Suppressor macrophage treated with lipopolysaccharide for 4 hours (primary cell): ENCODE results near the gene DHRS1.
A peak's percentile ranks its signal among the peaks of the same experiment; 100 is the strongest.

ENCODE experiments used
- DNase-seq: peaks from one replicate; pipeline ENCODE4 v3.0.0-alpha.2; 2020

DHRS1 gene

DNA sequence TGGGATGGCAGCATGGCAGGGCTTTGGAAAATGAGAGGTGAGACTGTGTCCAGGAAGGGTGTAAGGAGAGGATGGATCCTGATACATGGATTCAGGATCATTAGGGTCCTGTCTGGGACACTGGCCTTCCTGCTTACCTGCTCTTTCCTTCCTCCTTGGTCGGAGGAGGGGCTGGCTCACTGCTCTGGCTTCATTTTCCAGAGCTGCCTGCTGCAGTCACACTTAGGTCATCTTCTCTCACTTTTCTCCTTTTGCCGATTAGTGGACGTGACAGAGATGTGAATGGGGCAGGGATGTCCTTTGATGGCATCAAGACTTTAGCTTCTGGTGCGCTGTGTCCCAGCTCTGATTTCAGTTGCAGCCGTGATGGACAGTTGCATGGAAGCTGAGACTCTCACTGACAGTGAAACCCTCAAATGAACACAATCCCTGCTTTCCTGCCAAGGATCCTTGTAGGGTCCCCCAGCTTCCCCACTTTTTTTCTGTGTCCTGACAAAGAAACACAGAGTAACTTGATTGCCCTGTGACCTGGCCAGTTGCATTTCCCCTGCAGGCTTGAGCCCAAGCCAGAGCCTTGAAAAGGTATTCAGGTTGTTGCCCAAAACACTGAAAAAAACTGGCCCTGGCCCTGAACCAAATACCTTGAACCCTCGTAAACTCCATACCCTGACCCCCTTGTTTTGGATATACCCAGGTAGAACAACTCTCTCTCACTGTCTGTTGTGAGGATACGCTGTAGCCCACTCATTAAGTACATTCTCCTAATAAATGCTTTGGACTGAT is 9.0 kb upstream of the DHRS1 start:
- no peak for DNase-seq

DNA sequence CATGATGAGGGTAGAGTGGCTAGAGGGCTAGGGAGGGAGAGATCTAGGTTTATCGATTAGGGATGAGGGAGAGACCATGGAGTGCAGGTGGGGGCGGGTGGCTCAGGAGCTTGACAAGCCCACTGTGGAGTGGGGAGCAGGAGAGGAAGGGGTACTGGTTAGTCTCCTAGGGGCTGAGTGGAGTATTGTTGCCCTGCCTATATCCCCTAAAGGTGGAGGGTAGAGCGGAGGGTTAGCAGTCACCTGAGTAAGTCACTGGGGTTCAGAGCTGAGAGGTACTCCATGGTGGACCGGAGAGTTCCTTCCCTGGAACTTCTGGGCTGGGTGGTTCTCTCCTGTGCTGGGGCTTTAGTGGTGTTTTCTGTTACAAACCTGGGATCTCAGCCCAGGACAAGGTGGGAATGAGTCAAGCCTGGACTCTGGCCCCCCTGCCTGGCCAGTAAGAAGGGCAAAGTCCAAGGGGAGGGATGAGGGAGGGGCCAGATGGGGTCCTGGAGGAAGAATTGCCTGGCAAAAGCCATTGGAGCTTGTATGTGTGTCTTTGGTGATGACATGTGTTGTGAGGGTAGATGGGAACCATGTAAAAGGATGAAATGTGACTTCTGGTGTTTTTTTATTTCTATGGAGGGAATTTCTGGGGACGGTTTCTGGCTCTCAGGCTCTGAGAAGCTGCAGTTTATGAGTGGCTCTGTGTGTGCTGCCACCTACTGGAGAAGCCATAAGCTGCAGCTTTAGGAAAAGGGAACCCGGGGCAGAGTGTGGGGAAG is 8.2 kb upstream of the DHRS1 start, which contains the start of gene CIDEB:
Gene CIDEB, minus strand, starts transcription at position 403 of the 767 bp plus-strand sequence. Its CDS starts 119 bp downstream, at position 284.
- peak; percentile 86 for DNase-seq

DNA sequence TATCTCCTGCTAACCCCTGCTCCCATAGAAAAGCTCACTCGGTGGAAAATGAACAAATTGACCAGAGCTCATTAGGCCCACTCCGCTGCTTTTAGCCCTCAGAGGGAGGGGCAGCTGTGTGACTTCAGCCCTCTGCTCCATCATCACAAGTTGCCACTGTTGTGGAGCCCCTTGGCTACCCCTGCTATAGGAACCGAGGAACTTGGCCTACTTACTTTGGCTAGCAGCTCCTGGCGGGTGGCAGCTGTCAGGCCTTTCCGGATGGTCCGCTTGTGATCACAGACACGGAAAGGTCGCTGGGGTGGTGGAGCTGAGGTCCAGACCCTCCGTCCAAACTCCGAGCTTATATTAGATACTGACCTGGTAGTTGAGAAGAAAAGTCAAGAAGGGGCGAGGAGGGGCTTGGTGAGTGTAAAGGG is 7.6 kb upstream of the DHRS1 start:
- no peak for DNase-seq

DNA sequence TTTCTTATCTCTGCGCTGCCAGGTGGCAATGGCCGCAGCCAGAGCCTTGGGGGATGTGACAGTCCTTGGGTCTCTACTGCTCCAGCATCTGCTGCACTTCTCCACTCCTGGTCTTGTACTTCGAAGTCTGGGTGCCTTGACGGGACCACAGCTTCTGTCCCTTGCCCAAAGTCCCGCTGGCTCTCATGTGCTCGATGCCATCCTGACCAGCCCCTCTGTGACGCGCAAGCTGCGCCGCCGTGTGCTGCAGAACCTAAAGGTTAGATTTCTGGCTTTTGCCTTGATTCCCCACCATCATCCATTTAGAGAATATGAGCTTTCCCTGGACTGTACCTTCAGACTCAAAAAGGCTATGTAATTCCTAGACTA is 4.4 kb upstream of the DHRS1 start:
- DNase-seq: no peak

DNA sequence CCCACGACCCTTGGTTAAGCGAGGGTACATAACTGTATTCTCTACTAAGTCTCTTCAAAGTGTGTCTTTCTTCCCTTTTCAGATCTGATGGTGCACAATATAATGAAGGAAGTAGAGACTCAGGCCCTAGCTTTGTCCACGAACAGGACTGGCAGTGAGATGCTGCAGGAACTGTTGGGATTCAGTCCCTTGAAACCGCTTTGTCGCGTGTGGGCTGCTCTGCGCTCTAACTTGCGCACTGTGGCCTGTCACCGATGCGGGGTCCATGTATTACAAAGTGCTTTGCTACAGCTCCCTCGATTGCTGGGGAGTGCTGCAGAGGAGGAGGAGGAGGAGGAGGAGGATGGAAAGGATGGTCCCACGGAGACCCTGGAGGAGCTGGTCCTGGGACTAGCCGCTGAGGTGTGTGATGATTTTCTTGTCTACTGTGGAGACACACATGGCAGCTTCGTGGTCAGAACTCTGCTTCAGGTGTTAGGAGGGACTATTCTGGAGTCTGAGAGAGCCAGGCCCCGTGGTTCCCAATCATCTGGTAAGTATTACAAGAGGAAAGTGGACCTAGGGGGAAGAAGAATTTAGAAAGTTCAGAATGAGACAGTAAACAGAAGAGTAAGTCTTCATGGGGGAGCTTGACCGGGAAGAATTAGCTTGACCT is 873 bp upstream of the DHRS1 start:
- DNase-seq: no peak

DNA sequence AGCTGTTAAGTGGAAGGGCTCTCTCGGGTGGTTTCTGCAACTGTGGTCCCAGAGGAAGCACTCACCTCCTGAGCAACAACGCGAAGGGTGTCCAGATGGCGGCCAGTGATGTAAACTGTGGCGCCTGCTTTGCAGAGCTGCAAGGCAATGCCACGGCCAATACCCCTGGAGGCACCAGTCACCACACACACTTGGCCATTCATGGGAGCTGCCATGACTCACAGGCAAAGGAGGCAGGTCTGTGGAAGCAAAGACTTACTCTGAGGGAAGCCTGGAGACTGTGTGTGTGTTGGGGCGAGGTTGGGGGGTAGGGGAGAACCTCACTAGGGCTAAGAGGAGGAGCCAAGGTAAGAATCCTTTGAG is 707 bp downstream of the DHRS1 start:
- peak; percentile 41 for DNase-seq

DNA sequence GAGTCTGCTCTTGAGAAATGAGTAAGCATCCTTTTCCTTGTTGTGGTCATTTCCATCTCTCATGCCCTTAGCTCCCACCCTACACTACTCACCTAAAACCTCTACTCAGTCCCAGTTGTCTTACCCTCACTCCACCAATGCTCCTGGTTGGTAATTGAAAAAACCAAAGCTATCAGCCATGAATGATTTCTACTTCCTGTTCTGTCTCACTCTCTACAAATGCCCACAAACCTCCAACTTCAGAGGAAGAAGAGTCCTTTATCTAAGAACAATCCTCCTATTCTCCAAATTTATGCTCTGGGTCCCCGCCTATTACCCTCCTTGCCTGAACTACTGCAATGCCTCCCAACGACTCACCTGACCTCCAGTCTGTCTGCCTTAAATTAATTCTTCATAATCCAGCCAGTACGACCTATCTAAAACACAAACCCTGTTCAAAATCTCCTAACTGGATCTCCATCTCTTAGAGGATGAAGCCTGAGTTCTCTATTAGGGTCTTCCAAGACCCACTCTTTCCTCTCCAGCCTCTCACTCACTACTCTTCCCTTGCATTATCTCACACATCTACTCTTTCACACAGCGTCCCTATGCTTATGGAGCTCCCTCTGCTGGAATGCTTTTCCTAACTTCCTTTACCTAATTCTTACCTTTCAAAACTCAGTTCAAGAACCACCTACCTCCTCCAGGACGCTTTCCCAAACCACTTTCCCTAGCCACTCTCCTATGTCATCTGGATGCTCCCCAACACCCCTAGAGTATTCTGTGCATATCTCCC is 2.2 kb downstream of the DHRS1 start:
- DNase-seq: peak; percentile 27

DNA sequence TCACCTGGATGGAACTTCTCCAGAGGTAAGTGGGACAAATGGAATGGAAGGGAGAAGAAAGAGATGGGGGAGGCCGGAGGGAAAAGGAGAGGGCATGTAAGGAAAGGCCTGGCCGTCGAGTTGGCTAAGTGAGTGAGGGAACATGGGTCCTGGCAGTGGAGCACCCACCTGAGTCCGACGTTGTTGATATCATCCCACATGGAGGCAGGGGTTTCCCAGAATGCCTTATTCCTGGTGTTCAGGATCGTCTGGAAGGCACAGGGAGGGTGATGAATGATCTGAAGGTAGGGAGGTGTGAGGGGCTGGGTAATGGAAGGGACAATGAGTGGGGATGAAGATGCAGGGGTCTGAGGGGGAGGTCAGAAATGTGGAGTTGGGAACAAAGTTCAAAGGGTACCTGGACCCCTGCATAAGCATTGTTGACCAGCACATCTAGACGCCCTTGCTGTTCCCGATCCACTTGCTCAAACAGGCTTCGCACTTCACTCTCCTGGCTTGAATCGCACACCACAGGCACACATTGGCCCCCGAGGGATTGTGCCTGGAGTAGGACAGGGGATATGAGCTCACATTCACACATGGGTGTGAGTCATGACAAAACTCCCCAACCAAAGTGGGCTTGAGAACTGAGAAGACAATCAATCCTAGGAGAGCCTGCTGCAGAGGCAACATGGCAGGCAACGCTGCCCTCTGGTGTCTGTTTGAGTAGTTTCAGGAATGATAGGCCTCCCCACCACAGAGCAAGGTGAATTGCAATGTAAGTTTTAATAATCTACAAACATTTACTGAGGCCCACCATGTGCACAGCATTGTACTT is 3.0 kb downstream of the DHRS1 start:
- peak; percentile 93 for DNase-seq

DNA sequence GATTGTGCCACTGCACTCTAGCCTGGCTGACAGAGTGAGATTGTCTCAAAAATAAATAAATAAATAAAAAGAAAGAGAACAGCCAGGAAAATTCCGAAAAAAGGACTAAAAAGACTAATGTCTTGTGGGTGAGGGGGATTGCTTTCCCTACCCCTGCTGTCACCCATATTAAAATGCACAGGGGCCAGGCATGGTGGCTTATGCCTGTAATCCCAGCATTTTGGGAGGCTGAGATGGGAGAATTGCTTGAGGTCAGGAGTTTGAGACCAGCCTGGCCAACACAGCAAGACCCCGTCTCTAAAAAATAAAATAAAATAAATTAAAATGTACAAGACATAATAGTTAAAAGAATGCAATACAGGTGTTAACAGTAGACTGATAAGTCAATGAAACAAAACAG is 6.1 kb downstream of the DHRS1 start:
- DNase-seq: no peak

DNA sequence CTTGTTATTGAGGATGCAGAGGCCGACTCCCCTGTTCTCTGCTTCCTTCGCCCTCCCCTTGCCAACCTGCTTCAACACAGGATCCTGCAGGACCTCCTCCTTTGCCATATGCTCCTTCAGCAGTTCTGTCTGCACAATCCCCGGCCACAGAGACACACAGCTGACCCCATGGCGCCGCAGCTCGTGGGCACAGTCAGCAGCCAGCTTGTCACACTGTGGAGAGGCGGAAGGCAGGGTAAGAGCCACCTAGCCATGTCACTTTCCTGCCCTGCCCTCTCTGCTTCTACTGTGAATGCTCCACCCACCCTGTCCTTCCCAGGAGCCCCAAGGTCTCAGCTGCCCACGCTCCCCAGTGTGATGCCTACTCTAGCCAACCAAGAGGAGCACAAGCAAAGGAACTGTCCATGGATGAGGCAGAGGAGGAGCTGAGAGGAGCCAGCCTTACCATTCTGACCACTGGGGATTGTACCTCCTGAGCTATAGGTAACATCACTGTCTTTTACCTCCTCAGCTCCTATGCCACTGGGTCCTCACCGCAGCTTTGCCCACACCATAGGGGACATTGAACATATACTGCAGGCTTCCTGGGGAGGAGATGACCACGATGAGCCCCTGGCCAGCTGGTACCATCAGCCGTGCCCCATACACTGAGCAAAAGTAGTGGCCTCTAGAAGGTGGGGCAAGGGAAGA is 7.3 kb downstream of the DHRS1 start:
- DNase-seq: no peak

DNA sequence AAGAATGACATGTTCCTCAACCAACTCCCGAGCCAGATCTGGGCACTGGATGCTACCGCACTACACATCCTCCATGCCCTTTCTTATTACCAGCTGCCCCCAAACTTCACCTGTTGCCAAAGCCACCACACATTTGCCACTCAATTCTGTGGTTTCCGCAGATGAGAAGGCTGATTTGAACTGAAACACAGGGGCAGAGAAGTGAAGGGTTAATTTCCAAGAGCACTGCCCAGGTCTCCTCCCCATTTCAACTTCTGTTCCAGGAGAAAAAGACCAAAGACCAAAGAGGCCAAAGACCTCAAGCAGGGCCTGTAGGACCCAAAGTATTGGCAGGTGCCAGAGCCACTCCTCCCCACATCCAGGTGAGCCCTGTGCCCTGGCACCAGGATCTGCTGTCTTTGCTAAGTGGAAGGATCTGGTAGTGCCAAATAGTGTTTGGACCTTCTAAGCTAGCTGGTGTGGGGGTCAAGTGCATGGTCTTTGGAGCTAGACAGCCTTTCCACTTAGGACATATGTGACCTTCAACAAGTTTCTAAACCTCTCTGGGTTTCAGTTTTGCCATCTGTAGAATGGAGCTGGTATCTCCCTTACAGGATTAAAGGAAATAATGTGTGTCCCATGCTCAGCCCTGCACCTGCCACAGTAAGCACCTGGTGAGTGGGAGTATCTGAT is 8.0 kb downstream of the DHRS1 start:
- DNase-seq: no peak

DNA sequence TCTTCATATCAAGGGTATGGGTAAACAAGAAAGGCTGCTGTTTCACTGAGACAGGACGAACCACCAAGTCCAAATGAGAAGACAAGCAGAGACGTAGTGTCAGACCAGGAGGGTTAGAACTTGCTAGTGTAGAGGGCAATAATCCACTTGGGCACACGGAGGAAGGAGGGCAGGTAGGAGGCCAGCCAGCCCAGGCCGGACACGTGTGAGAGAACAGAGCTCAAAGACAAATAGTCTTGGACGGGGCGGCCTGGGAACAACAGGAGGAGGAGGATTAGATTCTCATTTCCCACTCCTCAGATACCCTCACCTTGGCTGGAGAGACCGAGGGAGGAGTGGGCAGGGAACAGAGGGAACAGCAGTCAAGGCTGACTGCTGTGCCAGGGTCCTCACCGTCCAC is 8.8 kb downstream of the DHRS1 start:
- no peak for DNase-seq

DNA sequence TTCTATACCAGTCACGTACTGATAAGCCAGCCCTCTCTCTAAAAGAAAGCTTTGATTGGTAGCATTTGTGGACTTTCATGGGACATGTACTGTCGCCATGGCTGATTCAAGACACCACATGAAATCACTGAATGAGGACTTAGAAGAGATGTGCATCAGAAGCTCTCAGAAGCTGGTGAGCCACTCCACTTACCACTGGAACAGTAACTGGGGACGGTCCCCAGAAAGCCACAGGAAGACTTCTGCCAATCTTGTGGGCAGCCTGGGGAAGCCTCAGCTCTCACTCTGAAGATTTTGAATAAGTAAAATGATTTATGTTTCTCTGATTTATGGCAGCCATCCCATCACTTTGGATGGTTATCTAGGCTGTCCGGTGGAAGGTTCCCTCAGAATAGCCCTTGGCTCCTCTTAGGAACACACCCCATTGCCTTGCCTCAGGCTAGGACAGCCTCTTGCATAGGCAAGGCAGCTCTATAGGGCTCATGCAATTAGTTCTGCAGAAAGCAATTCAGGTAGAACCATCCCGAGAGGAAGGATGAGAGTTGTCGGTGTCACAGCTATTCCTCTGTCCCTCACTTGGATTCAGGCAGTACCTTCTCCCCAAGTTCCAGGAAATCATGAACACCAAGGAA is 9.8 kb downstream of the DHRS1 start:
- DNase-seq: no peak

DNA sequence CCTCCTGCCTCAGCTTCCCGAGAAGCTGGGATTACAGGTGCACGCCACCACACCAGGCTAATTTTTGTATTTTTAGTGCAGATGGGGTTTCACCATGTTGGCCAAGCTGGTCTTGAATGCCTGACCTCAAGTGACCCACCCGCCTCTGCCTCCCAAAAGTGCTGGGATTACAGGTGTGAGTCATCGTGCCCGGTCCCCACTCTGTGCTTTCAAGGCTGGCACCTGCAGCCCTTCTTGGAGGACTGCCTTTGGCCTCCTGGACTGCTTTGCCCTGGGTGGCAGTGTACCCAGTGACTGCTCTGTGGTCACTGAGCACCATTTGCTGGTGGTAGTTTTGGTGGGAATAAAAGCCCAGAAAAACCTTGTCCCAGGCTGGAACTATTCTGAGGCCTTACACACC is 12.6 kb downstream of the DHRS1 start:
- no peak for DNase-seq

DNA sequence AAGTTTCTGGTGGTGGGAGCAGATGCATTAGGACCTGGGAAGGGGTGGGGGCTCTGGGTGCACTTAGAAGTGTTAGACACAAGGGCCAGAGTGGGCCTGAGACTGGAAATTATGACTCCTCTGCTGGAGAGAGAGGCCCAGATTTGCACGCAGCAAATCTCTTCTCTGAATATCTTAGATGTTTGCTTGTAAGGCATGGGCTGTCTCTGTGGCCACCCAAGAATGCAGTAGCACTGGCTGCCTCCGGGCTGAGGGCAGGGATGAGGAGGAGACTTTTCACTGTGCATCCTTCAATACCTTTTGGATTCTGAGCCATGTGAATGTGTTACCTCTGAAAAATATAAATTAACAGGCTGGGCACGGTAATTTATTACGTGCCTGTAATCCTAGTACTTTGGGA is 14.2 kb downstream of the DHRS1 start:
- no peak for DNase-seq

DNA sequence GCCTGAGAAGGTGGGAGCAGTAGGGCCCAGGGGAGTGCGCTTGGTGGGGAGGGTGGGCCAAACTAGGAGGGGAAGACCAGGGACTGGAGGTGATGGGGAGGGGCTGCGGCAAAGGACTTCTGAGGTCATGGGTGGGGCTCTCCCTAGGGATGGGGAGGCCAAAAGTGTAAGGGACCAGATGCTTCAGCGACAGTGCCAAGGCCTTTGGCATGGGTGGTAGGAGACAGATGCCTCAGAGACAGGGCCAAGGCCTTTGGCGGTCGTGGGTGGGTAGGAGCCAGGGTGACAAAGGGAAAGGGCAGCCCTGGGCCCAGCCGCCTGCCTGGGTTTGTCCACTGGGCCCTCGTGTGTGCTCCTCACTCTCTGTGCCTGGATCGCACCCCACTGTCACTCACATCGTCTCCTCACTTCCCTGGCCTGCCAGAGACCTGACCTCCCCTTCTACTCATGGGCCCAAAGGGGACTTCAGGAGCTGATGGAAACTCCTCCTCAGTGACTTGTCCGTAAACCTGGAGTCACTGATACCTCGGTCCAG is 15.0 kb downstream of the DHRS1 start:
- DNase-seq: no peak

DNA sequence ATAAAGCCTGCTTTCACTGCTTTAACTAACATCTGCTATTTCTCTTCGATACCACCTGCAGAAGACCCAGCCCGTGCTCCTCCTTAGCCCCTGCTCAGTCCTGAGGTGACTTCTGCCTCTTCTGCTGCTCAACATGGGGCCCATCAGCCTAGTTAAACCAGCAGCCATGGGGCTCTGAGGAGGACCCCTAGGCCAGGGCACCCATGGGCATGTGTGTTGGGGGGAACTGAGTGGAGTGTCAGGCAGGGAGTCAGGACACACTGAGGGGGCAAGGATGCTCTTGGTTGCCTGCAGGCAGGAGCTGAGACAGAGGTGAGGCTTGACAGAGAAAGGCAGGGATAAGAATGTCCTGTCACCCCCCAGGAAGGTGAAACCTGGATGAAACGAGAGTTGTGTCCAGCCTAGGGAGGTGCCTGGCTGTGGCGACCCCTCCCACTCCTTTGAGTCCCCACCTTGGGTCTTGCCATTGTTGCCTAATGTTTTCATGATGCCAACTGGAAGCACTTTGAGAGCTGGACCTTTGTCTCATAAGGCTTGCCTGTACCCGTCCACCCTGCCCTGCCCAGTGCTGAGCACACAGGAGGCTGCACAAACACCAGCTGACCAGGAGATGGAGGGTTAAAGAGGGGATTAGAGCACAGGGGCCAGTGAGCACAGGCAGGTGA is 15.7 kb downstream of the DHRS1 start:
- DNase-seq: no peak

DNA sequence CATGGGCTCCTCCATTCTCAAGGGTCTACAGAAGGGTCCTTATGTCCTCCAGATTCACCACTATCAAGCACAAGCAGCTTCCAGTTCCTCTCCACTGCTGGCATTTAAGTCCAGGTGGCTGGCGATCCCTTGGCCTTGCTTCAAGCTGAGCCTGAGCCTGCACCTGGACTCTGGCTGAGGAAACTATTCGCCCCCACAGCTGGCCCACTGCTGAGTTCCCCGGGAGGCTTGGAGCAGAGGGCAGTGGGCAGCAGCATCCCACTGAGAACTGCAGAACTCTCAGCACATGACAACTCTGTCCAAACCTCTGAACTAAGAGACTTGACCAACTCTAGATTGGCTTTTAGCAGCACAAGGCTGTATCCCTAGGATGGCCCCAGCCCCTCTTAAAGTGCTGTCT is 16.8 kb downstream of the DHRS1 start:
- no peak for DNase-seq

DNA sequence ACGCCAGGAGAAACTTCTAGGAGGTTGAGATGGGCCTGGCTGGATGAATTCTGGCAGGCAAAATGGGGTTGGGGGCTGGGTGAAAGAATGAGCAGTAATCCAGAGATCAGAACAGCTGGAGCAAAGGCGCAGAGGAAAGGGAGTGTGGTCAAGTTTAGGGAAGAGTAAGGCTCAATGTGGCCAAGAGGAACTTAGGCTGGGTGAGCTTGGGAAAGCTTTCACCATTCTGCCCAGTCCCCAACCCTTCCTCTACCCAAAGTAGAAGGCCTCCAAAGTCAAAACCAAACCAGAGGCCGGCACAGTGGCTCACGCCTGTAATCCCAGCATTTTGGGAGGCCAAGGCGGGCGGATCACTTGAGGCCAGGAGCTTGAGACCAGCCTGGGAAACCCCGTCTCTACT is 17.9 kb downstream of the DHRS1 start:
- DNase-seq: peak; percentile 36
